Endothelial cell (in vitro differentiated cells): ENCODE measurements around the gene MYCN. TPM values are rescaled to one million over a fixed set of nuclear protein-coding genes. Genes with fewer than 3 reads are reported as not detected.
"Not testable (repeated sequence)": the region's sequence is repeated elsewhere in the genome, so short reads cannot be mapped to it uniquely, and the experiment has no call there.

ENCODE experiments used
- DNase-seq: peaks from one replicate; pipeline ENCODE4 v3.0.0; 2021; ENCODE audit warnings: low spot score
- H3K27ac Mint-ChIP-seq: one replicate; pipeline ENCODE4 v1.8.0; 2021; ENCODE audit warnings: mixed read lengths, inconsistent platforms; ENCODE audit not compliant: unreplicated experiment
- H3K27me3 Mint-ChIP-seq: one replicate; pipeline ENCODE4 v1.8.0; 2021; ENCODE audit warnings: mild to moderate bottlenecking, moderate library complexity, mixed read lengths, inconsistent platforms; ENCODE audit not compliant: unreplicated experiment
- H3K36me3 Mint-ChIP-seq: one replicate; pipeline ENCODE4 v1.8.0; 2021; ENCODE audit warnings: mild to moderate bottlenecking, low read depth, mixed read lengths, inconsistent platforms; ENCODE audit not compliant: unreplicated experiment
- H3K4me1 Mint-ChIP-seq: one replicate; pipeline ENCODE4 v1.8.0; 2021; ENCODE audit warnings: mild to moderate bottlenecking, mixed read lengths, inconsistent platforms; ENCODE audit not compliant: unreplicated experiment
- H3K4me3 Mint-ChIP-seq: one replicate; pipeline ENCODE4 v1.8.0; 2021; ENCODE audit warnings: mild to moderate bottlenecking, mixed read lengths, inconsistent platforms; ENCODE audit not compliant: unreplicated experiment
- H3K9me3 Mint-ChIP-seq: one replicate; pipeline ENCODE4 v1.8.0; 2021; ENCODE audit warnings: mixed read lengths, inconsistent platforms; ENCODE audit not compliant: unreplicated experiment
- CTCF ChIP-seq: fragments of 200-600 bp; sonication (generic); IDR thresholded peaks from one replicate; pipeline ENCODE4 v1.5.0; 2021; ENCODE audit warnings: antibody characterized with exemption; ENCODE audit not compliant: unreplicated experiment
- total RNA-seq: library from RNA; stranded (reverse); fragmentation: NEBNext Ultra II Directional; extraction: Animal tissue kit (Norgen Biotek cat#: 25700); gene quantifications from one replicate; pipeline ENCODE4 v1.2.1, GENCODE V29; 2021; ENCODE audit not compliant: unreplicated experiment

The MYCN gene
- total RNA-seq, 1 donor from 2014 or later = 8.5 TPM

- no peak overlapping the region for H3K27ac Mint-ChIP-seq
- no peak overlapping the region for H3K4me3 Mint-ChIP-seq
Observed at GRCh38 chr2:15959331-15960153, 19.2 kb downstream of the MYCN start.

GRCh38 chr2:15960154-15960520 is 19.8 kb downstream of the MYCN start:
- H3K36me3 Mint-ChIP-seq, H3K27ac Mint-ChIP-seq, H3K9me3 Mint-ChIP-seq, H3K4me1 Mint-ChIP-seq, DNase-seq, H3K27me3 Mint-ChIP-seq, H3K4me3 Mint-ChIP-seq: not testable (repeated sequence)

More at GRCh38 chr2:15959331-15960153, 19.2 kb downstream of the MYCN start:
- no peaks in the 10 kb centered on the region for H3K36me3 Mint-ChIP-seq
- H3K9me3 Mint-ChIP-seq = no peaks in the 10 kb centered on the region
- DNase-seq = no peak
- TF ChIP-seq CTCF = no peak
- no peaks in the 10 kb centered on the region for H3K4me1 Mint-ChIP-seq
- H3K27me3 Mint-ChIP-seq = no peaks in the 10 kb centered on the region

GRCh38 chr2:15963109-15963976 is 23.0 kb downstream of the MYCN start:
- peaks cover 14% of the 10 kb centered on the region for H3K27me3 Mint-ChIP-seq
- not testable (repeated sequence) for H3K27ac Mint-ChIP-seq, H3K36me3 Mint-ChIP-seq, DNase-seq, H3K4me3 Mint-ChIP-seq, H3K9me3 Mint-ChIP-seq
- H3K4me1 Mint-ChIP-seq = peaks cover 18% of the 10 kb centered on the region

- TF ChIP-seq CTCF = no peak
- Mint-ChIP-seq H3K4me1 (peaks cover 18% of the 10 kb centered on the region), H3K9me3 (no peaks in the 10 kb centered on the region), H3K27me3 (peaks cover 14% of the 10 kb centered on the region), H3K4me3 (no peak overlapping the region), H3K27ac (no peak overlapping the region), H3K36me3 (no peaks in the 10 kb centered on the region)
- DNase-seq = no peak
Observed at GRCh38 chr2:15963977-15964670, 23.8 kb downstream of the MYCN start.

- Mint-ChIP-seq H3K27ac (no peak overlapping the region), H3K27me3 (peaks cover 14% of the 10 kb centered on the region), H3K9me3 (no peaks in the 10 kb centered on the region), H3K4me3 (no peak overlapping the region), H3K36me3 (no peaks in the 10 kb centered on the region), H3K4me1 (peaks cover 18% of the 10 kb centered on the region)
- DNase-seq = no peak
- no peak for TF ChIP-seq CTCF
Observed at GRCh38 chr2:15964936-15965563, 24.7 kb downstream of the MYCN start.
